ENCODE results near the gene CHURC1. TPM values are rescaled to one million over a fixed set of nuclear protein-coding genes. Genes with fewer than 3 reads are reported as not detected.

Gene CHURC1
- total RNA-seq, 1 donor from 2014 or later, result 33.4 TPM

DNA sequence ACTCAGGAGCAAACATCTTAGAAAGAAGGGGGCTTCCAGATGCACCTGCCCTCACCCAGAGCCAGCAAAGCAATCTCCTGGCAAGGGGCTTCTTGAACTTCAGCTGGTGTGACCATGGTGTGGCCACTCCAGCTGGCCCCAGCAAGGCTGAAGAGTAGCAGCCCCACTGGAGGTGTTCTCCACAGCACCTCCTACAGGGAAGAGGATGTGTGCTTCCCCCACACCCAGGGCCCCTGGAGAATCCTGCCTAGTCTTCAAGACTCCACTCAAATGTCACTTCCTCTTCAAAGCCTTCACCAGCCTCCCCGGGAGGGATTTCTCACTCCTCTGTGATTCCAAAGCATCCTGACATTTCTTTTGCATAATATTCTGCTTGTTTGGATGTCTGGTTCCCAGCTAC lies 49.4 kb downstream of the CHURC1 start:
- H3K4me3 ChIP-seq (ENCODE audit: low read length in 3 of 3), result no peak overlapping the region
- H3K9ac ChIP-seq (ENCODE audit: low read depth in 1 of 3, low read length in 3 of 3), result no peak overlapping the region
- H3K36me3 ChIP-seq (ENCODE audit: control insufficient read depth in 3 of 3, insufficient read depth in 3 of 3, low read length in 3 of 3), result peaks cover 0 to 2% (median 0%) of the 10 kb centered on the region in 3 donors
- no peak overlapping the region for H3K27ac ChIP-seq (ENCODE audit: low read depth, low read length)
- peaks cover 20 to 27% (median 20%) of the 10 kb centered on the region in 3 donors for H3K4me1 ChIP-seq (ENCODE audit: control insufficient read depth in 3 of 3, insufficient read depth in 3 of 3, low read length in 3 of 3)
- H3K9me3 ChIP-seq (ENCODE audit: control insufficient read depth in 3 of 3, low read length in 3 of 3), result no peaks in the 10 kb centered on the region
- no peaks in the 10 kb centered on the region for H3K27me3 ChIP-seq (ENCODE audit: control insufficient read depth in 3 of 3, insufficient read depth in 3 of 3, low read length in 3 of 3)

DNA sequence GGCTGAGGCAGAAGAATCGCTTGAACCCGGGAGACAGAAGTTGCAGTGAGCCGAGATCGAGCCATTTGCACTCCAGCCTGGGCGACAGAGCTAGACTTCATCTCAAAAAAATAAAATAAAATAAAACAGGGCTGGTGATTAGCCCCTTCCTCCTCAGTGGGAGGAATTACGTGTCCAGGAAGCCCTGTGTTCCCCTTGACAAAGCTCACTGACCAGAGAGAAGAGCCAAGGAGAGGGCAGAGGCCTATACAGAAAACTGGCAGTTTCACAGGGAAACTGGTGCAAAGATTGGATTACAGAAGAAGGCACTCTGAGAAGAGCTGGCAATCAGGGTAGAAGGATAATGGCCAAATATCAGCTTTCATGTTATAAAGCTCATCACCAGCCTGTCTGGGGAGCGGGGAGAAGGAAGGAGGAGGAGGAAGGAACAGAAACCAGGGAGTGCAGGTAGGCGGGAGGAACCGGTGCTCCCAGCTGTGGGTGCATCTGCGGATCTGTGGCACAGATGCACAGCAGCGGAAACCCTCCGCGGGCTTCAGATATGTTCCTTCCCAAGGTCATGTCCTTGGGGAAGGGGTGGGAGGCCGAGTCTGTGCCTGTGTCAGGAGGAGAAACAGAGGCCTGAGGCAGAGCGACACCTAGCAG lies 51.2 kb downstream of the CHURC1 start:
- no peak overlapping the region for H3K4me3 ChIP-seq (ENCODE audit: low read length in 3 of 3)
- no peaks in the 10 kb centered on the region for H3K27me3 ChIP-seq (ENCODE audit: control insufficient read depth in 3 of 3, insufficient read depth in 3 of 3, low read length in 3 of 3)
- no peak overlapping the region for H3K27ac ChIP-seq (ENCODE audit: low read depth, low read length)
- no peaks in the 10 kb centered on the region for H3K9me3 ChIP-seq (ENCODE audit: control insufficient read depth in 3 of 3, low read length in 3 of 3)
- H3K4me1 ChIP-seq (ENCODE audit: control insufficient read depth in 3 of 3, insufficient read depth in 3 of 3, low read length in 3 of 3), result peaks cover 17 to 25% (median 21%) of the 10 kb centered on the region in 3 donors
- H3K9ac ChIP-seq (ENCODE audit: low read depth in 1 of 3, low read length in 3 of 3), result no peak overlapping the region
- peaks cover 0 to 2% (median 0%) of the 10 kb centered on the region in 3 donors for H3K36me3 ChIP-seq (ENCODE audit: control insufficient read depth in 3 of 3, insufficient read depth in 3 of 3, low read length in 3 of 3)

DNA sequence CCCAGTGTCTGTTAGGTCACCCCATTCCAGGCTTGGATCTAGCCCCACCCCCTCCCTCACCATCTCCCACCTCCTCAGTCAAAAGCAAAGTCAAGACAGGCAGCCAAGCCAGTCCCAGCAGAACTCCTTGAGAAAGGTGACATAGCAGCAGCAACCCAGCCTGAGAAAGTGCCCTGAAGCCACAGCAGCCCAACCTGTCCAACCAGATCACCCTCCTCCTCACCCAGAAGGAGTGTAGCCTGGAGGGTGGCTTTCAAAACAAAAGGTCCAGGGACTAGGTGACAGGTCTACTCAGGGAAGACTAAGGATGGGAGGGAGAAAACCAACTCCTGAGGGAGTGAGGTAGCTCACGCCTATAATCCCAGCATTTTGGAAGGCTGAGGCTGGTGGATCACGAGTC lies 52.7 kb downstream of the CHURC1 start:
- no peak overlapping the region for H3K9ac ChIP-seq (ENCODE audit: low read depth in 1 of 3, low read length in 3 of 3)
- H3K9me3 ChIP-seq (ENCODE audit: control insufficient read depth in 3 of 3, low read length in 3 of 3), result no peaks in the 10 kb centered on the region
- peaks cover 0 to 2% (median 0%) of the 10 kb centered on the region in 3 donors for H3K36me3 ChIP-seq (ENCODE audit: control insufficient read depth in 3 of 3, insufficient read depth in 3 of 3, low read length in 3 of 3)
- no peaks in the 10 kb centered on the region for H3K27me3 ChIP-seq (ENCODE audit: control insufficient read depth in 3 of 3, insufficient read depth in 3 of 3, low read length in 3 of 3)
- H3K4me3 ChIP-seq (ENCODE audit: low read length in 3 of 3), result no peak overlapping the region
- H3K4me1 ChIP-seq (ENCODE audit: control insufficient read depth in 3 of 3, insufficient read depth in 3 of 3, low read length in 3 of 3), result peaks cover 14 to 27% (median 22%) of the 10 kb centered on the region in 3 donors
- no peak overlapping the region for H3K27ac ChIP-seq (ENCODE audit: low read depth, low read length)

DNA sequence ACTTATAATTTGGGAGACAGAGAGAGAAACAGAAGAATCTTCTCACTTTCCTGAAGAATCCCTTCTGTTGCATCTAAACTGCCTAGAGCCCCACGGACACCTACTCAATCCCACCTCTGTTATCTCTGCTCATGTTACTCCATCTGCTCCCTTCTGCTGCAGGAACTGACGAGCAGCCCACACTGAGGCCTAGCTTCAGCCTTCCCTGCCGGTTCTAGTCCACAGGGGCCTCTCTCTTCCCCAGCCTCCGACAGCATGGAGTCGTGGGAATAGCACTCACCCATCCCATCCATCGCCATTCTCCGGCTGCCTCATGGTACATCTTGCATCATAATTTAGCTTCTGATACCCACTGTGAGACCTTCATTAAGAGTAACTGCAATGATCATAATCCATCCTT lies 53.9 kb downstream of the CHURC1 start:
- Histone ChIP-seq H3K4me3 (ENCODE audit: low read length in 3 of 3) (no peak overlapping the region), H3K36me3 (ENCODE audit: control insufficient read depth in 3 of 3, insufficient read depth in 3 of 3, low read length in 3 of 3) (peaks cover 0 to 2% (median 0%) of the 10 kb centered on the region in 3 donors), H3K27me3 (ENCODE audit: control insufficient read depth in 3 of 3, insufficient read depth in 3 of 3, low read length in 3 of 3) (no peaks in the 10 kb centered on the region), H3K27ac (ENCODE audit: low read depth, low read length) (no peak overlapping the region), H3K9me3 (ENCODE audit: control insufficient read depth in 3 of 3, low read length in 3 of 3) (no peaks in the 10 kb centered on the region), H3K9ac (ENCODE audit: low read depth in 1 of 3, low read length in 3 of 3) (no peak overlapping the region), H3K4me1 (ENCODE audit: control insufficient read depth in 3 of 3, insufficient read depth in 3 of 3, low read length in 3 of 3) (peaks cover 18 to 34% (median 26%) of the 10 kb centered on the region in 3 donors)

DNA sequence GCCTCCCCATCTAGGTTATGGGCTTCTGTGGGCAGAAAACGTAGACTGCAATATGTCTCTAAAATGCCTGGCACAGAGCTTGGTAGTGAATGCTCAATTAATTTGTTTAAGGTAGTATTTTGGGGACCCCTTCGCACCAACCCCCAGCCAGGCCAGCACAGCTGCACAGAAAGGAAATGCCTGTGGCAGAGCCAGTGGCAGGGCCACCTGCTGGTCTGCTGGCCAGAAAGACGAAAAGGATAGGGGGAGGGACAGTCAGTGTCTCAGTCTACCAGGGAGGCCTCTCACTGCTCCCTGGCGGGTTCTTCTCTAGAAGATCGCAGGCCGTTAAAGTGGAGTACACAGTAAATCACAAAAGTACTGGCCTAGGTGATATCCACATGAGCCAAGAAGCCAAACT lies 54.4 kb downstream of the CHURC1 start:
- H3K36me3 ChIP-seq (ENCODE audit: control insufficient read depth in 3 of 3, insufficient read depth in 3 of 3, low read length in 3 of 3), result peaks cover 0 to 2% (median 0%) of the 10 kb centered on the region in 3 donors
- no peak overlapping the region for H3K9ac ChIP-seq (ENCODE audit: low read depth in 1 of 3, low read length in 3 of 3)
- no peak overlapping the region for H3K27ac ChIP-seq (ENCODE audit: low read depth, low read length)
- H3K4me1 ChIP-seq (ENCODE audit: control insufficient read depth in 3 of 3, insufficient read depth in 3 of 3, low read length in 3 of 3), result peaks cover 18 to 34% (median 26%) of the 10 kb centered on the region in 3 donors
- no peak overlapping the region for H3K4me3 ChIP-seq (ENCODE audit: low read length in 3 of 3)
- no peaks in the 10 kb centered on the region for H3K27me3 ChIP-seq (ENCODE audit: control insufficient read depth in 3 of 3, insufficient read depth in 3 of 3, low read length in 3 of 3)
- H3K9me3 ChIP-seq (ENCODE audit: control insufficient read depth in 3 of 3, low read length in 3 of 3), result no peaks in the 10 kb centered on the region

DNA sequence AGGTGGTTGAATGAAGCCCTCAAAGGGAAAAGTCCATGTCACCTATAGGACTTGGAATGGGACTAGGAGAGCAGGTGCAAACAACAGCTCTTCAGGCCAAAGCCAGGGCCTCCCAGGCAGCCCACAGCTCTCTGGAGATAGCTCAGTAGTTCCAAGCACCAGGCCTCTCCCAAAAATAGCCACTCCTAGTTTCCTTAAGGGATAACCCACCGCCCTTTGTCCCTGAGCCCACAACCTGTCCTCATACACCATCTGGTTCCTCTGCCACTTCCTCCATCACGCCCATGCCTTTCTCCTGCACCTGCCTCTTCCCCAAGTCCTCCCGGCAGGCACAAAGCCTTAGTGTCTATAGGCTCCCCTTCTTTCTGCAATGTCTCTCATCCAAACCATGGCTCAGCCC lies 55.8 kb downstream of the CHURC1 start:
- H3K27ac ChIP-seq (ENCODE audit: low read depth, low read length), result no peak overlapping the region
- H3K9ac ChIP-seq (ENCODE audit: low read depth in 1 of 3, low read length in 3 of 3), result no peak overlapping the region
- H3K36me3 ChIP-seq (ENCODE audit: control insufficient read depth in 3 of 3, insufficient read depth in 3 of 3, low read length in 3 of 3), result peaks cover 0 to 2% (median 0%) of the 10 kb centered on the region in 3 donors
- no peaks in the 10 kb centered on the region for H3K9me3 ChIP-seq (ENCODE audit: control insufficient read depth in 3 of 3, low read length in 3 of 3)
- no peaks in the 10 kb centered on the region for H3K27me3 ChIP-seq (ENCODE audit: control insufficient read depth in 3 of 3, insufficient read depth in 3 of 3, low read length in 3 of 3)
- no peak overlapping the region for H3K4me3 ChIP-seq (ENCODE audit: low read length in 3 of 3)
- H3K4me1 ChIP-seq (ENCODE audit: control insufficient read depth in 3 of 3, insufficient read depth in 3 of 3, low read length in 3 of 3), result peaks cover 18 to 34% (median 26%) of the 10 kb centered on the region in 3 donors

DNA sequence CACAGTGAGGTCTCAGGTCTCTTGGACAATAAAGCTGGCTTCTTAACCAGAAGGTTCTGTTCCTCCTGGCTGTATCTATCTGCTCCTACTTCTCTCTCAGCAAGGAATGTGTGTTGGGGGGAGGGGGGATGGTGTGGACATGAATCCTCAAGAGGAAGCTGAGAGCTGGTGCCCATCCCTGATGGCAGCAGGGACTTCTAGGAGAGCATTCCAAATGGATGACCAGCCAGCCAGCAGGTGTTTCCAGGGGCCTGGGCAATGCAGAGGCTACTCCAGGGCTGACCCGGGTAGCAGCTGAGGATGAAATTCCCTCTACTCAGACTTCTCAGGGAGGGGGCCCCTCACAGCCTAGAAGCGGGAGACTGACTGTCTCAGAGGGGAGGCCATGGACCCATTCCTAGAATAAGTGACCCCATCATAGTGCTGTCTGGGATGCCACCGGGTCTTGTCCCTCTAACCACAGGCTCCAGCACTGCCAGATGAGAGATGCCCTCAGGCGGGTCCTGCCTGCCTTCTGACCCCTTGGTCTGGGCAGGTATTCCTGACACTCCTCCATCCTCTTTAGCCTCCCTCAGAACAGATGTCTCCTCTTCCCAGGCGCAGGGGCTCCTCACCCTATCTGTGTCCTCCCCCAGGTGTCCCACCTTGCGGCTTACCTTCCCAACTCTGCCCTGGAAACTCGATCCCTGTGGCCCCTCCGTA lies 56.7 kb downstream of the CHURC1 start:
- H3K27me3 ChIP-seq (ENCODE audit: control insufficient read depth in 3 of 3, insufficient read depth in 3 of 3, low read length in 3 of 3), result no peaks in the 10 kb centered on the region
- H3K4me3 ChIP-seq (ENCODE audit: low read length in 3 of 3), result peak overlapping the region; percentile 69 to 71 (median 70)
- no peak overlapping the region for H3K27ac ChIP-seq (ENCODE audit: low read depth, low read length)
- peaks cover 0 to 2% (median 0%) of the 10 kb centered on the region in 3 donors for H3K36me3 ChIP-seq (ENCODE audit: control insufficient read depth in 3 of 3, insufficient read depth in 3 of 3, low read length in 3 of 3)
- no peaks in the 10 kb centered on the region for H3K9me3 ChIP-seq (ENCODE audit: control insufficient read depth in 3 of 3, low read length in 3 of 3)
- H3K9ac ChIP-seq (ENCODE audit: low read depth in 1 of 3, low read length in 3 of 3), result peak overlapping the region; percentile 64 to 79 (median 68)
- H3K4me1 ChIP-seq (ENCODE audit: control insufficient read depth in 3 of 3, insufficient read depth in 3 of 3, low read length in 3 of 3), result peaks cover 13 to 27% (median 19%) of the 10 kb centered on the region in 3 donors

DNA sequence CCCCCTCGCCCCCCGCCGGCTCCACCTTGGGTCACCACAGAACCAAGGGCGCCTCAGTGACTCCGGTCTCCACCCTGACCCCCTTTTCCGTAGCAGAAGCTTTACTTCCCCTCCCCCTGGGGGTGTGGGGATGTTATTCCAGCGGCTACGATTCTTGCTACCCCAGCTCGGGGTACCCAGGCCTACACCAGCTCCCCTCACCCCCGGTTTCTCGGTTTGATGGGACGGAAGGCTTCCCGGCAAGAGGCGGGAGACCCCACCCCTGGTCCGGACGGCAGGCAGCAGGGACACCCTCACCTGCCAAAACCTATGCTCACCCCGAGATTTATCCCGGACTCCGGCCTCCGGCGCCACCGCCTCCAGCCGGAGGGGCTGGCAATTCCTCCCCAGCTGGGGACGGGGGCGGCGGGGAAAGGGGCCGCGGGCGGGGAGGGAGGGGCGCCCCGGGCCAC lies 57.3 kb downstream of the CHURC1 start:
- peak overlapping the region; percentile 69 to 71 (median 70) for H3K4me3 ChIP-seq (ENCODE audit: low read length in 3 of 3)
- H3K27me3 ChIP-seq (ENCODE audit: control insufficient read depth in 3 of 3, insufficient read depth in 3 of 3, low read length in 3 of 3), result no peaks in the 10 kb centered on the region
- no peak overlapping the region for H3K27ac ChIP-seq (ENCODE audit: low read depth, low read length)
- no peaks in the 10 kb centered on the region for H3K9me3 ChIP-seq (ENCODE audit: control insufficient read depth in 3 of 3, low read length in 3 of 3)
- peaks cover 0 to 2% (median 0%) of the 10 kb centered on the region in 3 donors for H3K36me3 ChIP-seq (ENCODE audit: control insufficient read depth in 3 of 3, insufficient read depth in 3 of 3, low read length in 3 of 3)
- peak overlapping the region; percentile 64 to 79 (median 68) for H3K9ac ChIP-seq (ENCODE audit: low read depth in 1 of 3, low read length in 3 of 3)
- H3K4me1 ChIP-seq (ENCODE audit: control insufficient read depth in 3 of 3, insufficient read depth in 3 of 3, low read length in 3 of 3), result peaks cover 12 to 26% (median 17%) of the 10 kb centered on the region in 3 donors

DNA sequence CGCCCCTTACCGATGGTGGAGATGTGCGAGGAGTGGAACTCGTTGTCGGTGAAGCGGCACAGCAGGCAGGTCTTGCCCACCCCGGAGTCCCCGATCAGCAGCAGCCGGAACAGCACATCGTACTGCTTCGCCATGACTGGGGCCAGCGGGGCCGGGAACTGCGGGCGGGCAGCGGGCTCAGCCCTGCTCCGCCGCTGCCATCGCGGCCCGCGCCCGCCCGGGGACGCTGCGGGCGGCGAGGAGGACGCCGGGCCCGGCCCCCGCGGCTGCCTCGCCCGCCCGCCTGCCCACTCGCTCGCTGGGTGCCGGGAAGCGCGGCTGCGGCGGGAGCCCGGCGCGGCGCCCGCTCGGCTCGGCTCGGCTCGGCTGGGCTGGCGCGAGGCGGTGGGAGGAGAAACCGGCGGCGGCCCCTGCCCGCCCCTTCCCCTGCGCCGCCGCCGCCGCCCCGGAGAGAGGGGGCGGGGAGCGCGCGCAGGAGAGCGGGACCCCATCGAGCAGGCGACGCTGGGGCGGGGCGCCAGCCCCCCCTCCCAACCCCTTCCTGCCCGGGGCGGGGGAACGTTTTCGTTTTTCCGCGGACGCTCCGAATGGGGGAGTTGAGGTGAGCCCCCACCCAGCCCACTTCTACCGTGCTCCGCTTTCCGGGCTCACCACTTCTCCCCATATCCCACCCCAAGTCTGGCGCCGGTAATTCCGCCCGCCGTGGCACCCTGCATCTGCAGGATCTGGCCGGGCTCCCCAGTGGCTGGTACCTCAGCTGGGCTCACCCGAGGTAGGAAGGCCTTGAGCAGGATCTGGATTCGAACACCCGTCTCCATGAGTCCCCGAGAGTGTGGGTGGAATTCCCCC lies 57.9 kb downstream of the CHURC1 start, which contains the start of gene RAB15:
TSS of gene RAB15 (minus strand) at position 394 of the 849 bp plus-strand sequence. CDS start at position 134, 260 bp downstream.
- H3K9me3 ChIP-seq (ENCODE audit: control insufficient read depth in 3 of 3, low read length in 3 of 3), result no peaks in the 10 kb centered on the region
- peak within 1 kb of the TSS; percentile 69 to 71 (median 70) for H3K4me3 ChIP-seq (ENCODE audit: low read length in 3 of 3)
- H3K27me3 ChIP-seq (ENCODE audit: control insufficient read depth in 3 of 3, insufficient read depth in 3 of 3, low read length in 3 of 3), result no peaks in the 10 kb centered on the region
- no peak within 1 kb of the TSS for H3K27ac ChIP-seq (ENCODE audit: low read depth, low read length)
- H3K4me1 ChIP-seq (ENCODE audit: control insufficient read depth in 3 of 3, insufficient read depth in 3 of 3, low read length in 3 of 3), result peaks cover 12 to 26% (median 17%) of the 10 kb centered on the region in 3 donors
- peaks cover 0 to 2% (median 0%) of the 10 kb centered on the region in 3 donors for H3K36me3 ChIP-seq (ENCODE audit: control insufficient read depth in 3 of 3, insufficient read depth in 3 of 3, low read length in 3 of 3)
- peak within 1 kb of the TSS; percentile 65 to 79 (median 68) for H3K9ac ChIP-seq (ENCODE audit: low read depth in 1 of 3, low read length in 3 of 3)

All from skeletal muscle tissue (tissue), 4 donors.